ENCODE data around the gene KIAA1755. TPM values are rescaled to one million over a fixed set of nuclear protein-coding genes. Genes with fewer than 3 reads are reported as not detected.
A peak's percentile ranks its signal among the peaks of the same experiment; 100 is the strongest.

KIAA1755 gene
- polyA plus RNA-seq, 1 of the 3 experiments (the other 2 are of a cell fraction), result 0.54 TPM

GRCh38 chr20:38221119-38221589 lies 39.4 kb downstream of the KIAA1755 start:
- Histone ChIP-seq H3K27ac (ENCODE audit: low read depth in 2 of 2, low read length in 1 of 2) (no peak overlapping the region), H3K36me3 (replicated peaks in 1 of 2; ENCODE audit: control insufficient read depth in 1 of 2, insufficient read depth in 2 of 2, low read length in 1 of 2) (no peaks in the 10 kb centered on the region), H3K4me1 (ENCODE audit: control insufficient read depth in 1 of 2, insufficient read depth in 2 of 2, low read depth in 1 of 2, low read length in 1 of 2) (peaks cover 24 to 25% of the 10 kb centered on the region in 2 experiments; a peak in 3 of 4 replicates), H4K20me1 (ENCODE audit: insufficient read depth) (no peaks in the 10 kb centered on the region), H3K9me3 (no peaks in the 10 kb centered on the region), H2AFZ (ENCODE audit: low read depth) (no peak overlapping the region), H3F3A (replicated peaks; ENCODE audit: insufficient read depth) (peaks cover 32% of the 10 kb centered on the region), H3K27me3 (ENCODE audit: insufficient read depth) (no peaks in the 10 kb centered on the region), H3K9me2 (no peaks in the 10 kb centered on the region), H3K9ac (no peak overlapping the region), H3K4me2 (0 out of 2 replicates have a peak overlapping the region, but pooled peaks have one; percentile 25), H3K79me2 (ENCODE audit: insufficient read depth) (no peaks in the 10 kb centered on the region), H3K4me3 (ENCODE audit: low read depth in 2 of 2, low read length in 1 of 2) (peak overlapping the region in 1 of 2 experiments; percentile 3; a peak in 2 of 4 replicates)
- peak; percentile 97 for TF ChIP-seq CTCF (IDR thresholded peaks at IDR 0.05)
- peak; percentile 93 for TF ChIP-seq SMC3 (IDR thresholded peaks at IDR 0.05; ENCODE audit: low read depth, low read length)
- peak; percentile 95 for TF ChIP-seq RAD21 (IDR thresholded peaks at IDR 0.05; ENCODE audit: low read length)
- no peak for TF ChIP-seq FOSL2 (IDR thresholded peaks at IDR 0.05; ENCODE audit: borderline replicate concordance, low read depth)
- TF ChIP-seq MXI1 (IDR thresholded peaks at IDR 0.05; ENCODE audit: low read depth, low read length), result no peak
- POLR2A ChIA-PET, result interaction anchor here (1.4 kb wide), 1 partner anchor 164 kb away, joined by 5 read pairs; no protein-coding TSS in a partner anchor
- WGBS (ENCODE audit: low lambda C conversion rate), result 11% methylated on average over 9 of the region's 11 CpGs
- CTCF ChIA-PET, result interaction anchor here (0.6 to 18.4 kb wide), 86 partner anchors 10 to 661 kb away, joined by 3 to 725 read pairs (median 4); partner anchors contain the start of genes RALGAPB, RPRD1B, TGM2 and TTI1
- peak; percentile 94 for DNase-seq

- Histone ChIP-seq H4K20me1 (ENCODE audit: insufficient read depth) (no peaks in the 10 kb centered on the region), H3F3A (replicated peaks; ENCODE audit: insufficient read depth) (peaks cover 32% of the 10 kb centered on the region), H2AFZ (ENCODE audit: low read depth) (no peak overlapping the region), H3K9me2 (no peaks in the 10 kb centered on the region), H3K4me2 (0 out of 2 replicates have a peak overlapping the region, but pooled peaks have one; percentile 25), H3K36me3 (replicated peaks in 1 of 2; ENCODE audit: control insufficient read depth in 1 of 2, insufficient read depth in 2 of 2, low read length in 1 of 2) (no peaks in the 10 kb centered on the region), H3K9ac (no peak overlapping the region), H3K79me2 (ENCODE audit: insufficient read depth) (no peaks in the 10 kb centered on the region), H3K27me3 (ENCODE audit: insufficient read depth) (no peaks in the 10 kb centered on the region), H3K4me3 (ENCODE audit: low read depth in 2 of 2, low read length in 1 of 2) (peak overlapping the region in 1 of 2 experiments; percentile 3; a peak in 1 of 4 replicates), H3K9me3 (no peaks in the 10 kb centered on the region), H3K27ac (ENCODE audit: low read depth in 2 of 2, low read length in 1 of 2) (no peak overlapping the region), H3K4me1 (ENCODE audit: control insufficient read depth in 1 of 2, insufficient read depth in 2 of 2, low read depth in 1 of 2, low read length in 1 of 2) (peaks cover 24 to 25% of the 10 kb centered on the region in 2 experiments; a peak in 3 of 4 replicates)
- POLR2A ChIA-PET, result interaction anchor here (1.4 kb wide), 1 partner anchor 163 kb away, joined by 5 read pairs; no protein-coding TSS in a partner anchor
- CTCF ChIA-PET, result interaction anchor here (0.6 to 18.4 kb wide), 68 partner anchors 10 to 661 kb away, joined by 3 to 725 read pairs (median 6); partner anchors contain the start of genes RALGAPB, TGM2 and VSTM2L
- TF ChIP-seq CTCF (IDR thresholded peaks at IDR 0.05), result no peak
- no peak for TF ChIP-seq RXRA (IDR thresholded peaks at IDR 0.05; ENCODE audit: borderline replicate concordance, low read depth)
- DNase-seq, result no peak
- WGBS (ENCODE audit: low lambda C conversion rate), result 59% methylated on average over 6 of the region's 11 CpGs
Observed at GRCh38 chr20:38220587-38221118, 39.9 kb downstream of the KIAA1755 start.

All from SK-N-SH (cell line).